Body of pancreas (tissue), 4 donors: Measurements from ENCODE around the gene AK1.

ENCODE experiments used
- CTCF ChIP-seq, 7 experiments: fragments of 450-650 bp in 4 of 7; fragments of 200-600 bp in 3 of 7; sonication (generic) in 3 of 7; IDR thresholded peaks; one replicate each; pipeline ENCODE4 v1.5.1; 2016 to 2019; ENCODE audit warnings: antibody characterized with exemption in 7 of 7
- POLR2A ChIP-seq, 3 donors: fragments of 450-650 bp; IDR thresholded peaks; one replicate each; pipeline ENCODE4 v1.6.1; 2016; ENCODE audit warnings: antibody characterized with exemption in 3 of 3, mild to moderate bottlenecking in 2 of 3

GRCh38 chr9:127852829-127853228 is 24.6 kb downstream of the AK1 start:
- TF ChIP-seq POLR2A (IDR thresholded peaks at IDR 0.05) (no peak), CTCF (IDR thresholded peaks at IDR 0.05) (no peak)
